GM23248 (cell line): ENCODE data around the gene L1CAM.

Experiments
- EZH2 ChIP-seq: fragments of 200-600 bp; sonication (generic); IDR thresholded peaks from 2 replicates; pipeline ENCODE4 v1.6.1; 2018; ENCODE audit warnings: antibody characterized with exemption, mild to moderate bottlenecking; ENCODE audit not compliant: insufficient read depth, poor library complexity, severe bottlenecking
- EZH2phosphoT487 ChIP-seq: fragments of 200-600 bp; sonication (generic); IDR thresholded peaks from 2 replicates; pipeline ENCODE4 v1.6.1; 2018; ENCODE audit warnings: antibody characterized with exemption, moderate library complexity, mild to moderate bottlenecking, low read depth; ENCODE audit not compliant: insufficient read depth

DNA sequence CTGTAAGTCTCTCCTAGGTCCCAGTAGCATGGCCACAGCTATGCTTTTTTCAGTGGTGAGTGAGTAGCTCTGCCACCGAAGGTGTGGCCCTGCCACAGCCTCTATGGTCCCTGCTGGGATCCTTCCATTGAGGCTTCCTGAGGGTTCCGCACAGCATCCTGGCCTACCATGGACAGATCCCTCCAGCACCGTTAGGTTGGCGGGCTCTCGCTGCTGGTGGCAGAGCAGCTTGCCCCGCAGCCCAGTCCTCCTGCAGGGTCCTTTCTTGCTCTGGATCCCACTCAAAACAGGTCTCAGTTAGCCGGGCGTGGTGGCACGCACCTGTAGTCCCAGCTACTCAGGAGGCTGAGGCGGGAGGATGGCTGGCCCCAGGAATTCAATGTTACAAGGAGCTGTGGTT lies 53.2 kb downstream of the L1CAM start:
- TF ChIP-seq EZH2phosphoT487 (no peak), EZH2 (no peak)
